HG02678 (cell line): ENCODE data around the gene KLHL29.

Source experiments
- ATAC-seq: cut with Tn5 transposase; IDR thresholded peaks from one replicate; pipeline ENCODE4 v1.9.1; 2021; ENCODE audit warnings: mild to moderate bottlenecking, moderate library complexity; ENCODE audit not compliant: unreplicated experiment

KLHL29 gene

DNA sequence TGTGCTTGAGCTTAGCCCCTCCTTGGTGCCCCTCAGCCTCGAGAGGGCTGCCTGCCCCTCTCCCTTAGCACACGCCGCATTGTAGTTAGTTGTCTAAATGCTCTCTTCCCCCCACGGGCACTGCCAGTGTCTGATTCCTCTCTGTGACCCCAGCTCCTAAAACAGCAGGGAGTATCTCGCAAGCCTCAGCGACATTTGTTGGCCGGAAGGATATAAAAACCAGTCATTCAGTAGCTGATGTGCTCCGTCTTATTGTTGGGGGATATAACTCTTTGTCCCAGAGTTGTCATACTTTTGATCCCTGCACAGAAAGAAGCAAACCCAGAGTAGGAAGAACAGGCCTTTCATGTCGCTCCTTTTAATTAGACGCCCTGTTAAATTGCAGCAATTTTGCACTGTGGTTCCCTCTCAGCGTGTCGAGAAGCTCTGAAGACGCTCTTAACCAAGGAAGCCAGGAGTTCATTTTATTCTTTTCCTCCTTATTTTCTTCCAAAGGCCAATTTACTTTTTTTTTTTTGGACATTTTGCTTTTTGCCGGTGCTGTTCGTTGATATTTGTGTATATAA, 201.8 kb downstream of the KLHL29 start:
- ATAC-seq, result no peak

GRCh38 chr2:23587341-23587880, 202.4 kb downstream of the KLHL29 start:
- ATAC-seq, result no peak

GRCh38 chr2:23588106-23588505, 203.1 kb downstream of the KLHL29 start:
- no peak for ATAC-seq

DNA sequence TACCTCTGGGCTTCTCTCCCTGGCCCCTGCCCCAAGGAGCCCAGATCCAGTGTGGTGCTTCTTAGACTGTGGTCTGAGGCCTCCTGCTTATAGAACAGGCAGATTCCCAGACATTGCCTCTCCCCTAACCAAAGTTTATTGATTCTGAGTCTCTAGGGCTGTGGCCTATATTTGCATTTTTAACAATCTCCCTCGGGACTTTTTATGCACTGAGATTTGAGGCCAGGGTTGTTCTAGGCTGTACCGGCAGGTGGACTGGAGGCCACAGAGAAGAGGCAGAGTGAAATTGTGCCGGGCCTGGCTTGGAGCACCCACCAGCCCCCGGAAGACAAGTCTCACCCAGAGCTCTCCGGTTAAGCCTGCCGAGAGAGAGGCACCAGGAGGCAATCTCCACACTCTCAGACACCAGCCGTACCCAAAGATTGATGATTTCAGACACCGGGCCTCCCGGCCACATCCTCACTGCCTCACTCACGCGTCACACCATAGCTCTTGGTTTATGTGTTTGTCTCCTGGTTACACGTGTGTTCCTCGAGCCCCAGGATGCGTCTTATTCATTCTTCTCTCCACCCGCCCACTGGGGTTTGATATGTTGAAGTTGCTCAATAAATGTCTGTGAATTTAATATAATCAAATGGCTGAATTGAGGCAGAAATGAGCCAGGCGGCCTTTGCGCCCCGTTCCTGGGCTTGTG, 203.7 kb downstream of the KLHL29 start:
- ATAC-seq, result no peak

DNA sequence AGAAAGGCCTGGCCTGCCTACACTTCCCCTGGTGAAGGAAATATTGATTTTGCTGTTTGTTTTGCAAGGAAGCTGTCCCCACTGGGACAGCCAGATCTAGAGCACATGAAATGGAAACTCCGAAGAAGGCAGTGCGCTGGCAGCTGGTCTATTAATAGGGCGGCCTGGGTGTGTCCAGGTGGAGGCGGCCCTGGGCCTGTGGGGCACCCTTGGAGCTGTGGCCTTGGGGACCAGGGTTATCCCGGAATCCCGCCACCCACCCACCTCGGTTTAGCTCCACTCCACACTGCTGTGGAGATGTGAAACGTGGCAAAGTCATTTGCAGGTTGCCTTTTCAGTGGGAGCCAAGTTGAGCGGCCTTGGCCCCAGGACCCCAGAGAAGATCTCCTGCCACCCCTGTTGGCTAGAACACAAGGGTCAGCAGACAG, 204.3 kb downstream of the KLHL29 start:
- ATAC-seq, result no peak

GRCh38 chr2:23589739-23590138, 204.8 kb downstream of the KLHL29 start:
- ATAC-seq, result no peak

- no peak for ATAC-seq
Observed at GRCh38 chr2:23590241-23590869, 205.4 kb downstream of the KLHL29 start.

GRCh38 chr2:23591111-23591510, 206.1 kb downstream of the KLHL29 start:
- no peak for ATAC-seq

- ATAC-seq, result no peak
Observed at GRCh38 chr2:23592061-23592685, 207.2 kb downstream of the KLHL29 start.

DNA sequence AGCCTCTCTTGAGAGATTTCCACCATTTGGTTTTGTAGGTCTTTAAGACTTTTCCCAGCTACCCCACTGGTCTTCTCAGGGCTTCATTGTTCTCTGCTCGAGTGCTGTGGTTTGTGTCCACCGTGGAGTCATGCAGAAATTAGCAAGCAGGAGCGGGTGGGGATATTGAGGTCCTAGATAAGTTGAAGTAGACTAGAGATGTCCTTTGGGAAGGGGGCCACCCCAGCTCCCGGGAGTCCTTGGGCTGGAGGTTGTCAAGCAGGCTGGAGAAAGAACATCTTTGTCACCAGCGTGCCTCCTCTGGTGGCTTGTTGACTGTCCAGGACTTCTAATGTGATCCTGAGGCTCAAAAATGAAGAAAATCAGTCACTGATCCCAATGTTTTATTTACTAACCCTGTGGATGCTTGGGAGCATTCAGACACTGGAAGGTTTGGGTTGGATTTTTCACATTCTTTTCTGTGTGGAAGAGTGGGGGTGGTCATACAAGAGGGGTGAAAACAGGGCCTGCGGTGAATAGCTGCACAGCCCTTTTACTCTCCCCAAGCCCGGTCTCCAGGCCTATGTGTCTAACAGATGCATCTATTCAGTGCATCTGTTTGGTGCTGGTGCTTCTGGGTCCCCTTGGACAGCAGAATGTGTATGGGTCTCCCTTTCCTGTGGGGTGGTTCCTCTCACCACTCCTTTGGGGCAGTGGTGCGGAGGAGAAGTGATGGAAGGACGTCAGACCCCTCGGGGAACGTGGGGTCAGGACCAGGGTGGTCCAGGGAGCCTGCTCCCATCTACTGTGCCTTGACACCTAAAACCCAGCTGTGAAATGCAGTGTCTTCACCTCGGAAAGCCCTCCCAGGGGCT, 208.1 kb downstream of the KLHL29 start:
- no peak for ATAC-seq

DNA sequence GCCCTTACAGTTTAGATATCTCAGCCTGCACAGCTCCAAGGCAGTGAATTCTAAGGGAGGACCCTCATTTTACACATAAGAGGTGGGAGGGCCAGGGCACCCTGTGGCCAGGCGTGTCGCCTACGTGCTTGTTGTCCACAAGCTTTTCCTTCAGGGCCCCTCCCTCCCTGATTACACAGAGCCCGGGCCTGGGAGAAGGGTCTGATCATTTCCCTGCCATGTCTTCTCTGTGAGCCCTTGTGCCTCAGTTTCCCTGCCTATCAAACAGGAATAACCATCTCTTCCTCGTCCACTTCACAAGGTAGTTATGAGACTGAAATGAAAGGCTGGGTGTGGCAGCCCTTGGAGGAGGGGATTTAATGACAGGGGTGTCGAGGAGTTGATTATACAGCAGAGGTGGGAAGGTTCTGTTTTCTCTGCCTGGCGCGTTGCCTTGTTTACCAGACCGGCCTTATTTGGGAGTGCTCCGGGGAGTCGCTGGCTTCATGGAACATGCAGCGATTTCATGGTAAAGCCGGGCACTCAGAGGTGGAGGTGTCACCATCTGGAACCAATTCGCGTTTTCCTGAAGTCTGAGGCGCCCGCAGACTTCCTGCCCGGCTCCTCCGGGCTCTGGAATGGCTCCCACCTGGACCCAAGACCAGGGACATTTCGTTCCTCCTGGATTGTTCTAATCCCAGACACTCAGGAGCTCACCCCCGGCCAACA, 208.9 kb downstream of the KLHL29 start:
- ATAC-seq, result no peak

GRCh38 chr2:23594460-23594825, 209.5 kb downstream of the KLHL29 start:
- no peak for ATAC-seq

GRCh38 chr2:23595021-23595420, 210.0 kb downstream of the KLHL29 start:
- ATAC-seq, result no peak

DNA sequence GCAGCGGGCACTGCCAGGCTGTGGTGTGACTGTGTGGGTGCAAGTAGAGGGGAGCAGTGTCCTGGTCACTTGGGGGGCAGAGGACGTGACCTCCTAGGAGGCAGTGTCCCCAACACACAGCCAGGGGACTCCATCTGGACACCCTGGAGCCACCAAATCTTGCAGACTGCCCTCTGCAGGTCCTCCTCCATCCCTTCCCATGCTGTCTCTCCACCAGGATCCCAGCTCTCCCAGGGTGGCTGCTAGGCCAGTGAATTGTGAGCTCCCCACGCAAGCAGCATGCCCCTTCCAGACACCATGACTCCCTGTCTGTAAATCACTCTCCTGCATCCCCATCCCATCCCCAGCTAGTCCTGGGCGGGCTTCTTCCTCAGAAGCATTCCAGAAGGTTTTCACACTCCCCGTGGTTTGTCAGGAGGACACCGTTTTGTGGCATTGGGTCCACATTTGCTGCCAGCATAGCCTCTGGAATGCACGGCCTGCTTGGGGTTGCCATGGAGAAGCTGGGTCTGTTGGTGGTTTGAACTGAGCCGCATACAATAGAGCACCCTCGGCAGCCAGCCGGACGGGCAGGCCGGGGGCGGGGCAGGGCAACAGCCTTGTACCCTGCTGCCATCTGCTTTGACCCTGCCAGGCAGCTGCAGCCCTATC, 210.7 kb downstream of the KLHL29 start:
- no peak for ATAC-seq

DNA sequence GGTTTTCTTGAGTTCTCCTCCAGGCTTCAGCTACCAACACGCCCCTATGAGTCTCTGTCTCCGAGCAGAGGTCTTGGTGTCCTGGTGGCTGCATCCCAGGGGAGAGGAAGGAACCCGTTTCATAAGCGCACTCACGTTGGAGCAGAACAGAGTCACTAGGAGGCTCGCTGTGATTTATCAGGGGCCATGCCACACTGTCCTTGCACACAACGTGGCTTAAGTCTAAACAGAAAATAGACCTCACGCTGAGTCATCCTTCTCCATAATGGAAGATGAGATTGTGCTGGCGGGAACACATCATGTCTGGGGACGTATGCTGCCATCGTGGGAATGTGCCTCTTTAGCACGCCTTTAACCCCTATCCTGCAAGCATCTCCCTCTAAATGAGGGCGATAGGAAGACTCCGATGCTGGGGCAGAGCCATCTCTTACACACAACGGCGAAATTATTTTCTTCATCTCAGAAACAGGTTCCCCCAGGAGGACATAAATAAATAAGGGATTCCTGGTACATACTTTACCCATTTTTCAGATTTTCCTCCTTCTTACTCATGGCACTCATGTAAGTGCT, 211.4 kb downstream of the KLHL29 start:
- no peak for ATAC-seq

DNA sequence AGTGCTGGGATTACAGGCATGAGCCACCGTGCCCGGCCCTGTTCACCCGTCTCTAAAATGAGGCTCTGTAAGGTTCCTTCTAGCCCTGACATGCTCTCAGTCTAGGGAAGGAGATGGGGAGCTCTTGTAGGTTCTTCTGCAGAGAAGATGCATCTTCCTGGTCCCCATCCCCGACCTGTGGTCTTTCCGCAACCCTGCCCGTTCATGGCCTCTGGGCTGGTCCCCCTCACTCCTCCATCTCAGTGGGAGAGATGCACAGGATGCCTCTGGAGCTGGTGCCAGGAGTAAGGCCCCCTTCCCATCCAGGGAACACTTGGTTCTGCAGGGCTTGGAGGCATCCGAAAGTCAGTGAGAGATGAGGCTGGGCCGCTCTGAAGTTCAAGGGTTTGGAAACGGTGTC, 212.7 kb downstream of the KLHL29 start:
- no peak for ATAC-seq

DNA sequence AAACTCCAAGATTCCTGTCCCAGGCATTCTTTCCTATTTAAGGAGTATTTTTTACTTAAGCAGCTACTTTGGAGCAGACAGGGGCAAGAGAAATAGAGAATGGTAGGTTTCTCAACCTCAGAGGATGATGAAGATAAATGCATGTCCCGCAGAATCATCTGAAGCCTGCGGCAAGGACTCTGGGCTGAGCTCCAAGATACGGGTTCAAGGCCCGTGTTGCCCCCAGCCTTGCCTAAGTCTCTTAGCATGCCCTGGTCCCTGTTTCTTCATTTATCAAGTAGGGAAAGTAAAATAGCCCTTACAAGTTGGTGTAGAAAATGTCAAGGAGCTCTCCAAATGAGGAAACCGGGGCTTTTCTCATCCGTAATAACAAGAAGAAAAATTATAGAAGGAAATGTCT, 214.0 kb downstream of the KLHL29 start:
- ATAC-seq, result no peak

- ATAC-seq, result no peak
Observed at GRCh38 chr2:23599667-23600066, 214.7 kb downstream of the KLHL29 start.

DNA sequence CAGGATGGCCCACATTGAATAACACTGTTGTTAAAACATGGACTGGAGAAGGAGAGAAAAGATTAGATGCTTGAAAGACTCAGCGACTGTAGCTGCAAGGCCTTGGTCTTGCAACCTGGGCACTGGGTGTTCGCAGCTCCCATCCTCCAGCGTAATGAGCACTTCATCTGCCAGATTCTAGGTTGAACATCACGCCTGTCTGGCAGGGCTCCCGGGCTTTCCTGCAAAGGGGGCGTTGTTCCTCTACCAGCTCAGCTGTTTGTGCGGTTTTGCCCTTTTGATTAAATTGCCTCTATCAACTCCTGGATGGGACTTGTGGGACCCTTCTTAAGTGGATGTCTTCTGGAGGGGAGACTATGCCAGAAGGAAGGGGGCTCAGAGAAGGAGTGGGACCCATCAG, 215.4 kb downstream of the KLHL29 start:
- no peak for ATAC-seq
